ENCODE data around the gene IGSF6. TPM values are rescaled to one million over a fixed set of nuclear protein-coding genes. Genes with fewer than 3 reads are reported as not detected.

The IGSF6 gene
- total and polyA plus RNA-seq, 9 donors, result 0.48 to 15.4 (median 1.3) TPM

- intact Hi-C loops (cut with DNase I), result no loop called here
- no peaks in the 10 kb centered on the region for H3K27me3 ChIP-seq
- DNase-seq, result no peak
- H3K4me1 ChIP-seq (ENCODE audit: insufficient read depth), result no peaks in the 10 kb centered on the region
- H3K9me3 ChIP-seq, result no peaks in the 10 kb centered on the region
- no peaks in the 10 kb centered on the region for H3K36me3 ChIP-seq
- H3K4me3 ChIP-seq, result no peak overlapping the region
- TF ChIP-seq CTCF (IDR thresholded peaks at IDR 0.05) (no peak), POLR2A (IDR thresholded peaks at IDR 0.05) (no peak), EP300 (IDR thresholded peaks at IDR 0.05) (no peak)
- 33 to 58% (median 42%) methylated on average over 2 of the region's 2 CpGs for WGBS, 3 donors
- H3K27ac ChIP-seq, result no peak overlapping the region
These were observed 62.1 kb downstream of the IGSF6 start for GRCh38 chr16:21590287-21590686.

DNA sequence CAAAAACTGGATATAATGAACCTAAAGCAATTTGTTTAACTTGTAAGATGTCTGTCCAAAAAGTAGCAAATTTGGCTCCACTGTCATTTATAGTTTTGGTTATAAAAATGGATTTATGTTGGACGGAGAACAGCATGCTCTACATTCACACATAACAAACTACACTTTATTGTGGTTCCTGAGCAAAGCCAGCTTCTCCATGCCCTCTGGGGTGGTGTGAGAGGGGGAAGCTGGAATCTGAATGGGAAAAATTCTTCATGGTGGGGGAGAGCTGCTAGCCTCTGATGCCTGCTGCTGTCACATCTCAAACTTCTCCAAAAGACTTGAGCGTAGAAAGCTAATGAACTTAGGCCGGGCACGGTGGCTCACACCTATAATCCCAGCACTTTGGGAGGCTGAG lies 62.9 kb downstream of the IGSF6 start:
- Histone ChIP-seq H3K27me3 (no peaks in the 10 kb centered on the region), H3K4me3 (no peak overlapping the region), H3K36me3 (no peaks in the 10 kb centered on the region), H3K9me3 (no peaks in the 10 kb centered on the region), H3K4me1 (ENCODE audit: insufficient read depth) (no peaks in the 10 kb centered on the region), H3K27ac (no peak overlapping the region)
- 71 to 78% (median 76%) methylated on average over 4 of the region's 4 CpGs for WGBS, 3 donors
- no peak for DNase-seq
- intact Hi-C loops (cut with DNase I), result loop anchor here in 1 of 4 donors (10.0 kb wide), 1 partner anchor 125 kb away; no protein-coding TSS in a partner anchor
- TF ChIP-seq POLR2A (IDR thresholded peaks at IDR 0.05) (no peak), CTCF (IDR thresholded peaks at IDR 0.05) (no peak), EP300 (IDR thresholded peaks at IDR 0.05) (no peak)

Small RNA genes within 50 kb of the gene (small RNA-seq; reads per million reads assigned to genes)
- not detected for gene RNU6-1005P
- not detected for gene RNU6-196P

Other genes starting within 250 kb of the IGSF6 start
- 100 to 1,000 TPM in 2 of 7 donors, 10 to 100 TPM in 5; 69.3 to 160 (median 87.0) TPM for gene METTL9, start 53.0 kb downstream of the IGSF6 start, total RNA-seq
- 100 to 1,000 TPM in 1 of 2 donors, 10 to 100 TPM in 1; 62.9 to 222 TPM for gene METTL9, start 53.0 kb downstream of the IGSF6 start, polyA plus RNA-seq
- under 1 TPM in 3 of 7 donors, not detected in 4; 0.13 to 0.47 (median 0.15) TPM for gene OTOA, start 11.4 kb upstream of the IGSF6 start, total RNA-seq
- gene OTOA, start 11.4 kb upstream of the IGSF6 start, polyA plus RNA-seq, result under 1 TPM; 0.04 to 0.27 TPM
- gene NPIPB4, start 205.1 kb upstream of the IGSF6 start, total RNA-seq, result 100 to 1,000 TPM in 3 of 7 donors, 10 to 100 TPM in 4; 37.3 to 183 (median 59.0) TPM
- 10 to 100 TPM in 1 of 2 donors, 1 to 10 TPM in 1; 10.0 to 54.7 TPM for gene NPIPB4, start 205.1 kb upstream of the IGSF6 start, polyA plus RNA-seq